Common myeloid progenitor, CD34-positive (primary cell): Measurements from ENCODE around the gene LAMA4.
"Not testable (repeated sequence)": the region's sequence is repeated elsewhere in the genome, so short reads cannot be mapped to it uniquely, and the experiment has no call there.

Source experiments
- CTCF ChIA-PET: fragments of 350-600 bp; sonication (Branson Sonifier 250); formaldehyde crosslinking; loops from one replicate; lab custom pipeline; 2021; ENCODE audit warnings: antibody characterized with exemption; lab: Charles Lee
- POLR2A ChIA-PET: fragments of 350-600 bp; sonication (Branson Sonifier 250); formaldehyde crosslinking; loops from one replicate; lab custom pipeline; 2021; ENCODE audit warnings: antibody characterized with exemption; lab: Charles Lee
- DNase-seq, 3 donors: peaks; one replicate each; pipeline versions ENCODE4 v3.0.0 to v3.0.0-alpha.2; 2013
- H3K27ac ChIP-seq, 2 experiments: 1 replicate in 1 of 2; 2 replicates in 1 of 2; pipeline ENCODE4 v1.7.0; 2013; ENCODE audit warnings: inconsistent platforms in 2 of 2, low read length in 2 of 2, mild to moderate bottlenecking in 2 of 2, low read depth in 1 of 2, moderate library complexity in 1 of 2; ENCODE audit not compliant: severe bottlenecking in 2 of 2, insufficient read depth in 1 of 2, poor library complexity in 1 of 2
- H3K27me3 ChIP-seq, 5 experiments: replicated peaks in 2 of 5; 1 replicate in 3 of 5; 2 replicates in 2 of 5; pipeline versions ENCODE4 v1.6.1 to v1.7.0; 2013; ENCODE audit warnings: low read length in 4 of 5, mild to moderate bottlenecking in 2 of 5, moderate library complexity in 2 of 5, inconsistent platforms in 1 of 5; ENCODE audit not compliant: insufficient read depth in 5 of 5, control insufficient read depth in 4 of 5
- H3K36me3 ChIP-seq, 4 experiments: 1 replicate in 2 of 4; 2 replicates in 2 of 4; pipeline versions ENCODE4 v1.6.1 to v1.7.0; 2013; ENCODE audit warnings: low read length in 3 of 4, control low read depth in 1 of 4, mild to moderate bottlenecking in 1 of 4; ENCODE audit not compliant: control insufficient read depth in 4 of 4, insufficient read depth in 4 of 4
- H3K4me1 ChIP-seq, 4 experiments: 1 replicate in 3 of 4; 2 replicates in 1 of 4; pipeline versions ENCODE4 v1.6.1 to v1.7.1; 2013; ENCODE audit warnings: low read length in 3 of 4, mild to moderate bottlenecking in 3 of 4, control low read depth in 1 of 4, inconsistent platforms in 1 of 4, moderate library complexity in 1 of 4; ENCODE audit not compliant: control insufficient read depth in 4 of 4, insufficient read depth in 4 of 4; ENCODE audit errors: control extremely low read depth in 1 of 4
- H3K4me3 ChIP-seq, 7 experiments: 1 replicate in 4 of 7; 2 replicates in 3 of 7; pipeline versions ENCODE4 v1.5.1 to v1.7.0; 2013; ENCODE audit warnings: mild to moderate bottlenecking in 7 of 7, low read length in 6 of 7, moderate library complexity in 6 of 7, inconsistent platforms in 2 of 7, low read depth in 2 of 7, control low read depth in 1 of 7; ENCODE audit not compliant: insufficient read depth in 4 of 7, control insufficient read depth in 1 of 7; ENCODE audit errors: extremely low read depth in 1 of 7
- H3K9me3 ChIP-seq, 5 experiments: 1 replicate in 4 of 5; 2 replicates in 1 of 5; pipeline versions ENCODE4 v1.6.1 to v1.7.1; 2013; ENCODE audit warnings: low read length in 4 of 5, mild to moderate bottlenecking in 2 of 5, inconsistent platforms in 1 of 5, low read depth in 1 of 5, moderate library complexity in 1 of 5; ENCODE audit not compliant: control insufficient read depth in 4 of 5, insufficient read depth in 2 of 5; ENCODE audit errors: control extremely low read depth in 1 of 5
- WGBS: methylation state at CpG from one replicate; pipeline ENCODE4 v1.1.5; 2013; ENCODE audit not compliant: insufficient coverage; 5-methylcytosine and 5-hydroxymethylcytosine counted together

LAMA4 gene

GRCh38 chr6:112204350-112204706 lies 50.0 kb downstream of the LAMA4 start:
- 83% methylated on average over 2 of the region's 4 CpGs for WGBS
- Histone ChIP-seq H3K9me3 (no peaks in the 10 kb centered on the region), H3K27ac (no peak overlapping the region), H3K27me3 (no peaks in the 10 kb centered on the region), H3K4me3 (no peak overlapping the region), H3K4me1 (no peaks in the 10 kb centered on the region), H3K36me3 (no peaks in the 10 kb centered on the region)
- POLR2A ChIA-PET = no interaction called here
- CTCF ChIA-PET = interaction anchor here (1.0 kb wide), 1 partner anchor 81 kb away, joined by 3 read pairs; no protein-coding TSS in a partner anchor
- DNase-seq = no peak

DNA sequence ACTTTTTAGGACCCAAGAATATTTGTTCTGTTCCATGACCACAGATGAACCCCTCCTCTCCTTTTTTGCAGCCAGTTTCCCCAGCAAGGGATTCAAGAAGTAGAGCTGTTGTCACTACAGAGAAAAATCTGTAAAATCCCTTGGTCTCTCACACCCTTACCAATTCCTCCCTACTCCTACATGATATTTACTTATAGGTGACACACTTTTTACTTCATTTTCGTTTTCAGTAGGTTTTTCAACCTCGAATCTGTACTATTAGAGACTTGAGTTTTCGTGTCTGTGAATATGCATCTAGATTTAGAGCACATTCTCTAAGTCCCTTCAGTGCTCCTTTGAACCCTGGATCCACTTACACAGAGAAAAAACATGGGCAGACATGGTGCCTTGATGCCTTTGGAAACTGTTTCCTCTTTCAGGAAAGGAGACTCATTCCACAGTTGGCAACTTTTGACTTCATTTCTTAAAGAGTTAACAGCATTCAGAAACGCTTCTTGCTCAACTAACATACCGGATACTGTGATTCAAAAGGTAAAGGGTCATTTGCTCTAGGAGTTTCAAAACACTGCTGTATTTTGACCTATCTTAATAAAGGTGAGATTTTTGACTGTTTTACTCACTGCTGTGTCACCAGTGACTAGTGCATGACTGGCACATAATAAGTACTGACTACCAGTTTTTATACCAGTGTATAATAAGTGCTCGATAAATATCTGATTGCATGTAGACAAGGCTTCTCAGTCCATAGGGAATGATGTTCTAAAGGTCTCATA lies 50.6 kb downstream of the LAMA4 start:
- H3K4me1 ChIP-seq = no peaks in the 10 kb centered on the region
- ChIA-PET POLR2A (no interaction called here), CTCF (interaction anchor here (1.0 kb wide), 1 partner anchor 82 kb away, joined by 3 read pairs; no protein-coding TSS in a partner anchor)
- H3K4me3 ChIP-seq = no peak overlapping the region
- H3K27ac ChIP-seq = no peak overlapping the region
- peaks cover 0 to 2% (median 0%) of the 10 kb centered on the region in 5 experiments for H3K27me3 ChIP-seq
- H3K36me3 ChIP-seq = no peaks in the 10 kb centered on the region
- no peaks in the 10 kb centered on the region for H3K9me3 ChIP-seq
- 100% methylated on average over 4 of the region's 6 CpGs for WGBS
- DNase-seq = no peak

DNA sequence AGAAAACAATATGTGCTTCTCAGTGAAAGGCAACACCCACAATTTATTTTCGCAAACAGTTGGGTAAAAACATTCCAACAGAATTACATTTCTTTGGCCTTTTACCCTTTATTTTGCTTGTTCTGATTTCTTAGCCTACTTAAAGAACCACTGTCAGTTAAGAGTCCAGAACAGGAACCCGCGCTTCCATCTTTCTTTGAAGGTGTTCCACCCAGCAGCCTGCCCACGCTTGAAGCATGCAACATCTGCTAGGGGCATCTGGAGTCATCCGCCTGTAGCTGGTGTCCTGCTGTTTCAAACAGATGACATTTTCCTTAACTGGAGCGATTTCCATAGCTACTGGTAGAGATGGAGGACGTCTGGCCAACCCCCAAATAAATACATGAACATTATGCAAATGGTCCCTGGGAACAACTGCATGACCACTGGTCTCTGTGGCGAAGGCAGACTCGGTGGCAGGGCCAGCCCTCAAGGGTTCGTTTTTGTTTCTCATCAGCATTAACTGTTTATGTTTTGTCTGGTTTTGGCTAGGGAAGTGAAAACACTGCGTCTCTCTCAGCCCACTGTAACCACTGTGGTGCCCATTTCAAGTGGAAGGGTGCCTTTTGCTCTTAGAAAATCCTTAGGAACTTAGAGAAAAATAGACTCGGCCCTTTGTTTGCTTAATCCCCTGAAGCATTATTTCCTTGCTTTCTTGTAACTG lies 51.6 kb downstream of the LAMA4 start:
- H3K4me1 ChIP-seq = no peaks in the 10 kb centered on the region
- WGBS = 85% methylated on average over 11 of the region's 12 CpGs
- H3K27ac ChIP-seq = no peak overlapping the region
- ChIA-PET POLR2A (no interaction called here), CTCF (interaction anchor here (1.0 kb wide), 1 partner anchor 51 kb away, joined by 3 read pairs; the partner anchor contains the start of gene LAMA4)
- H3K9me3 ChIP-seq = no peaks in the 10 kb centered on the region
- H3K27me3 ChIP-seq = peaks cover 0 to 2% (median 0%) of the 10 kb centered on the region in 5 experiments
- no peaks in the 10 kb centered on the region for H3K36me3 ChIP-seq
- DNase-seq = no peak
- no peak overlapping the region for H3K4me3 ChIP-seq

DNA sequence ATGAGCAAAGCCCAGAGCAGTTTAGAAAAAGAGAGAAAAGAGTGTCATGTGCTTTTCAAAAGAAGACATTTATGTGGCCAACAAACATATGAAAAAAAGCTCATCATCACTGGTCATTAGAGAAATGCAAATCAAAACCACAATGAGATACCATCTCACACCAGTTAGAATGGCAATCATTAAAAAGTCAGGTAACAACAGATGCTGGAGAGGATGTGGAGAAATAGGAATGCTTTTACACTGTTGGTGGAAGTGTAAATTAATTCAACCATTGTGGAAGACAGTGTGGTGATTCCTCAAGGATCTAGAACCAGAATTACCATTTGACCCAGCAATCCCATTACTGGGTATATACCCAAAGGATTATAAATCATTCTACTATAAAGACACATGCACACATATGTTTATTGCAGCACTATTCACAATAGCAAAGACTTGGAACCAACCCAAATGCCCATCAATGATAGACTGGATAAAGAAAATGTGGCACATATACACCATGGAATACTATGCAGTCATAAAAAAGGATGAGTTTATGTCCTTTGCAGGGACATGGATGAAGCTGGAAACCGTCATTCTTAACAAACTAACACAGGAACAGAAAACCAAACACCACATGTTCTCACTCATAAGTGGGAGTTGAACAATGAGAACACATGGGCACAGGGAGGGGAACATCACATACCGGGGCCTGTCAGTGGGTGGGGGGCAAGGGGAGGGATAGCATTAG lies 54.0 kb downstream of the LAMA4 start:
- not testable (repeated sequence) for H3K27me3 ChIP-seq
- CTCF ChIA-PET = interaction anchor here (0.7 kb wide), 1 partner anchor 14 kb away, joined by 4 read pairs; no protein-coding TSS in a partner anchor

DNA sequence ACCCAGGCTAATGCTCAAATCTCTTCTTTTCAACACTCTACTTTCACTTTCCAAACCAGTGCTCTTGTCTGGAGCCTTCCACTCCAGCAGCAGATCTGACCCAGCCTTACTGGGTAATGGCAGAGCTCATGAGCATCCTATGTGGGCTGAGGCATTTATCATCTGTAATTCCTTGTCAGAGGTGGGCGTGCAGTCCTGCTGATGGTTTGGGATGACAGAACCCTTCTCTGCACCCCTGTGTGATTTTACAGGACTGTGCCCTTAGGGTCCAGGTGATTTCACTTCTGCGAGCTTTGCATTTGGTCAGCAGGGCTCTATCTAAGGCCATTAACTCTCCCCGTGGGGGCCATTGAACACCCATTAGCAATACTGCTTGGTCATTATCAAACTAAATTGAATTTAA lies 55.4 kb downstream of the LAMA4 start:
- no peak overlapping the region for H3K4me3 ChIP-seq
- no peaks in the 10 kb centered on the region for H3K4me1 ChIP-seq
- ChIA-PET CTCF (interaction anchor here (1.7 kb wide), 1 partner anchor 112 kb away, joined by 5 read pairs; no protein-coding TSS in a partner anchor), POLR2A (no interaction called here)
- WGBS = 100% methylated on average over 2 of the region's 3 CpGs
- no peak for DNase-seq
- H3K36me3 ChIP-seq = no peaks in the 10 kb centered on the region
- H3K27ac ChIP-seq = no peak overlapping the region
- H3K9me3 ChIP-seq = no peaks in the 10 kb centered on the region
- peaks cover 0 to 2% (median 0%) of the 10 kb centered on the region in 5 experiments for H3K27me3 ChIP-seq

More for the DNA sequence above, 54.0 kb downstream of the LAMA4 start:
- H3K9me3 ChIP-seq, POLR2A ChIA-PET, H3K27ac ChIP-seq, DNase-seq, H3K36me3 ChIP-seq, H3K4me1 ChIP-seq, H3K4me3 ChIP-seq: not testable (repeated sequence)
- WGBS = 100% methylated on average over 1 of the region's 2 CpGs

DNA sequence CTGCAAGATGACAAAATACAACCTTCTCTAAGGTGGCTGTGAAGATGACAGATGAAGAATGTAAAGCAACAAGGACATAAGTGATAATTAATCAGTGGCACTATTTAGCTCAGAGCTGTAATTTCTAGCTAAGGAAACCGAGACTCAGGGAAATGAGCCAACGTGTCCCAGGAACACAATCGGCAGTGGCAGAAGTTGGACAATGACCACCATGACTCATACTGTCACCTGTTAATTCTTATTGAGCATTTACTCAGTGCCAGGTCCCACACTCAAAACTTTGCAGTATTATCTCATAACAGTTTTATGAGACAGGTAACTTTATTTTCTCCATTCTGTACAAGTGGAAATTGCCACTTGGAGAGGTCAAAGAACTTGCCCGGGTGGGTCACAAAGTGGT lies 55.8 kb downstream of the LAMA4 start:
- Histone ChIP-seq H3K36me3 (no peaks in the 10 kb centered on the region), H3K27me3 (peaks cover 0 to 2% (median 0%) of the 10 kb centered on the region in 5 experiments), H3K9me3 (no peaks in the 10 kb centered on the region), H3K4me3 (no peak overlapping the region), H3K4me1 (no peaks in the 10 kb centered on the region), H3K27ac (no peak overlapping the region)
- ChIA-PET POLR2A (no interaction called here), CTCF (interaction anchor here (1.0 to 1.7 kb wide), 2 partner anchors 10 to 112 kb away, joined by 3 to 5 read pairs; no protein-coding TSS in a partner anchor)
- 83% methylated on average over 4 of the region's 4 CpGs for WGBS
- no peak for DNase-seq
